Endothelial cell of umbilical vein (primary cell): Measurements from ENCODE around the gene FAM227B. TPM values are rescaled to one million over a fixed set of nuclear protein-coding genes. Genes with fewer than 3 reads are reported as not detected.
"Not testable (repeated sequence)": the region's sequence is repeated elsewhere in the genome, so short reads cannot be mapped to it uniquely, and the experiment has no call there.

Experiments
- BruUV-seq: library from RNA; stranded (reverse); fragments of 400-500 nt; replicated peaks from 2 replicates; lab custom pipeline; 2021; lab: Mats Ljungman, UMichigan
- CTCF ChIA-PET: fragments of 300-600, 350-600 bp; sonication (Branson Sonifier 250); formaldehyde crosslinking; loops from one replicate; lab custom pipeline; 2021; ENCODE audit warnings: antibody characterized with exemption, inconsistent platforms; lab: Charles Lee
- POLR2A ChIA-PET: fragments of 300-600, 350-600 bp; sonication (Branson Sonifier 250); formaldehyde crosslinking; loops from one replicate; lab custom pipeline; 2021; ENCODE audit warnings: antibody characterized with exemption, inconsistent platforms; lab: Charles Lee
- DNase-seq: peaks from one replicate; pipeline ENCODE4 v3.0.0-alpha.2; 2011; ENCODE audit warnings: low read depth, low spot score
- FAIRE-seq: peaks from 2 replicates; lab custom pipeline; 2011; peaks lifted over from hg19 to GRCh38; lab: Jason Lieb, UNC
- H2AFZ ChIP-seq: 2 replicates; pipeline ENCODE4 v1.6.0; 2012; ENCODE audit warnings: low read depth, low read length, control low read depth, inconsistent platforms
- H3K27ac ChIP-seq: 2 replicates; pipeline ENCODE4 v1.5.1; 2011; ENCODE audit warnings: low read depth, mild to moderate bottlenecking, control low read depth, low read length, moderate library complexity; ENCODE audit not compliant: insufficient read depth
- H3K27me3 ChIP-seq, 2 experiments: 2 replicates each; pipeline versions ENCODE4 v1.6.0 to v1.6.1; 2011; ENCODE audit warnings: low read length in 2 of 2, mixed read lengths in 1 of 2; ENCODE audit not compliant: control insufficient read depth in 2 of 2, insufficient read depth in 2 of 2
- H3K36me3 ChIP-seq, 2 experiments: 2 replicates in 1 of 2; 3 replicates in 1 of 2; pipeline ENCODE4 v1.5.1; 2011; ENCODE audit warnings: low read length in 2 of 2, mild to moderate bottlenecking in 1 of 2, moderate library complexity in 1 of 2; ENCODE audit not compliant: control insufficient read depth in 2 of 2, insufficient read depth in 2 of 2; ENCODE audit errors: extremely low read depth in 1 of 2
- H3K4me1 ChIP-seq: 3 replicates; pipeline ENCODE4 v1.5.1; 2011; ENCODE audit warnings: mild to moderate bottlenecking, low read length; ENCODE audit not compliant: control insufficient read depth, insufficient read depth; ENCODE audit errors: extremely low read depth
- H3K4me2 ChIP-seq: 2 replicates; pipeline ENCODE4 v1.6.1; 2011; ENCODE audit warnings: low read length, control low read depth, mixed read lengths; ENCODE audit not compliant: insufficient read depth
- H3K4me3 ChIP-seq, 3 experiments: fragments of 200-600 bp in 1 of 3; sonication (generic), shearing (Covaris generic) in 1 of 3; replicated peaks in 1 of 3; 2 replicates each; pipeline ENCODE4 v1.5.1; 2011 to 2016; ENCODE audit warnings: control low read depth in 3 of 3, low read length in 3 of 3, mild to moderate bottlenecking in 2 of 3, inconsistent platforms in 1 of 3, low read depth in 1 of 3, moderate library complexity in 1 of 3; ENCODE audit not compliant: insufficient read depth in 1 of 3
- H3K79me2 ChIP-seq: 2 replicates; pipeline ENCODE4 v1.6.0; 2012; ENCODE audit warnings: low read length, inconsistent platforms; ENCODE audit not compliant: control insufficient read depth, insufficient read depth
- H3K9ac ChIP-seq: replicated peaks from 2 replicates; pipeline ENCODE3; 2011; ENCODE audit warnings: low read length, control low read depth; ENCODE audit not compliant: insufficient read depth; ENCODE audit errors: extremely low read depth
- H3K9me1 ChIP-seq: replicated peaks from 3 replicates; pipeline ENCODE4 v1.6.0; 2011; ENCODE audit warnings: mild to moderate bottlenecking, low read length; ENCODE audit not compliant: control insufficient read depth, insufficient read depth; ENCODE audit errors: extremely low read depth
- H3K9me3 ChIP-seq: replicated peaks from 2 replicates; pipeline ENCODE4 v1.5.1; 2012; ENCODE audit warnings: low read length, inconsistent platforms; ENCODE audit not compliant: control insufficient read depth, insufficient read depth
- H4K20me1 ChIP-seq: replicated peaks from 2 replicates; pipeline ENCODE3; 2011; ENCODE audit warnings: mild to moderate bottlenecking, low read length; ENCODE audit not compliant: control insufficient read depth, insufficient read depth; ENCODE audit errors: extremely low read depth
- dilution Hi-C: fragments of 300-500 bp; cut with MboI; formaldehyde crosslinking; loops from one replicate; pipeline ENCODE4 v1.15.0; 2019; ENCODE audit warnings: low sequenced_read_pairs; ENCODE audit not compliant: extremely low pct_ligation_motif_present
- intact Hi-C: fragments of 100-400 bp; cut with micrococcal nuclease; formaldehyde crosslinking; loops from one replicate; pipeline ENCODE4 v1.10.0; 2022
- polyA plus RNA-seq, 4 experiments: library from polyadenylated mRNA; depleted of rRNA in 3 of 4; stranded (reverse) in 3 of 4; unstranded in 1 of 4; fragments of >200 nt; gene quantifications; 2 replicates each; pipeline versions ENCODE4 v1.2.1 to v1.2.3, GENCODE V29; 2011 to 2012; ENCODE audit warnings: missing spikeins in 1 of 4
- total RNA-seq: library from RNA; stranded (reverse); gene quantifications from 2 replicates; pipeline ENCODE4 v1.2.3, GENCODE V29; 2021
- TF ChIP-seq, protein P1 (sequence below), 2 donors: IDR thresholded peaks; 1 replicate in 1 of 2; 2 replicates in 1 of 2; pipeline ENCODE4 v1.5.1; 2011; ENCODE audit warnings: low read length in 2 of 2, mild to moderate bottlenecking in 2 of 2, moderate library complexity in 2 of 2, control low read depth in 1 of 2, inconsistent platforms in 1 of 2, low read depth in 1 of 2; ENCODE audit not compliant: insufficient read depth in 1 of 2; ENCODE audit errors: extremely low read depth in 1 of 2

Gene FAM227B
- total and polyA plus RNA-seq, 2 donors (not counting 3 experiments of a cell fraction or from before 2014, with no cell fraction given): 1.5 to 1.8 TPM

DNA sequence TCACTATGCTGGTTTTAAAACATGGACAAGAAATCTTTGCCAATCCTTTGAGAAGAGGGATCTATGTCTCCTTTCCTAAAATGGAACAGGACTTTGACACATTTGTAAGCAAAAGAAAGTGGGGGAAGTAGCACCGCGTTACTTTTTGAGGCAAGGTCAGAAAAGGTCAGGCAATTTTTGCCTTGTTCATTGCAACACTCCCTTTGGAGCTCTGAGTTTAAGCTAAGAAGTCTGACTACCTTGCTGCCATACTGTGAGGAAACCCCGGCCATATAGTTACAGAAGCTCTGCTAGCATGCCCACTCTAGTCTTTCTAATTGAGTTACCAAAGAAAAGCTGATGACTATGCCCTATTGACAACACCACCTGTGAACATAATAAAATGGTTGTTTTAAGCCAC is 1.4 kb downstream of the FAM227B start:
- ChIA-PET CTCF (interaction anchor here (1.3 kb wide), 1 partner anchor 147 kb away, joined by 3 read pairs; no protein-coding TSS in a partner anchor), POLR2A (no interaction called here)
- Histone ChIP-seq H3K4me3 (no peak overlapping the region), H3K9me1 (no peaks in the 10 kb centered on the region), H4K20me1 (no peaks in the 10 kb centered on the region), H3K27ac (no peak overlapping the region), H2AFZ (no peak overlapping the region), H3K4me2 (no peak overlapping the region), H3K9ac (no peak overlapping the region), H3K9me3 (no peaks in the 10 kb centered on the region), H3K36me3 (no peaks in the 10 kb centered on the region), H3K27me3 (no peaks in the 10 kb centered on the region), H3K4me1 (peaks cover 11% of the 10 kb centered on the region), H3K79me2 (peaks cover 25% of the 10 kb centered on the region)
- dilution Hi-C loops (no loop called here), intact Hi-C loops (no loop called here)
- TF ChIP-seq, protein P1, sequence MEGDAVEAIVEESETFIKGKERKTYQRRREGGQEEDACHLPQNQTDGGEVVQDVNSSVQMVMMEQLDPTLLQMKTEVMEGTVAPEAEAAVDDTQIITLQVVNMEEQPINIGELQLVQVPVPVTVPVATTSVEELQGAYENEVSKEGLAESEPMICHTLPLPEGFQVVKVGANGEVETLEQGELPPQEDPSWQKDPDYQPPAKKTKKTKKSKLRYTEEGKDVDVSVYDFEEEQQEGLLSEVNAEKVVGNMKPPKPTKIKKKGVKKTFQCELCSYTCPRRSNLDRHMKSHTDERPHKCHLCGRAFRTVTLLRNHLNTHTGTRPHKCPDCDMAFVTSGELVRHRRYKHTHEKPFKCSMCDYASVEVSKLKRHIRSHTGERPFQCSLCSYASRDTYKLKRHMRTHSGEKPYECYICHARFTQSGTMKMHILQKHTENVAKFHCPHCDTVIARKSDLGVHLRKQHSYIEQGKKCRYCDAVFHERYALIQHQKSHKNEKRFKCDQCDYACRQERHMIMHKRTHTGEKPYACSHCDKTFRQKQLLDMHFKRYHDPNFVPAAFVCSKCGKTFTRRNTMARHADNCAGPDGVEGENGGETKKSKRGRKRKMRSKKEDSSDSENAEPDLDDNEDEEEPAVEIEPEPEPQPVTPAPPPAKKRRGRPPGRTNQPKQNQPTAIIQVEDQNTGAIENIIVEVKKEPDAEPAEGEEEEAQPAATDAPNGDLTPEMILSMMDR (IDR thresholded peaks at IDR 0.05; ENCODE audit: extremely low read depth in 1 of 2, insufficient read depth in 1 of 2, low read depth in 1 of 2, low read length in 2 of 2): no peak
- BruUV-seq: no TSS peak
- FAIRE-seq (no peak), DNase-seq (no peak)

DNA sequence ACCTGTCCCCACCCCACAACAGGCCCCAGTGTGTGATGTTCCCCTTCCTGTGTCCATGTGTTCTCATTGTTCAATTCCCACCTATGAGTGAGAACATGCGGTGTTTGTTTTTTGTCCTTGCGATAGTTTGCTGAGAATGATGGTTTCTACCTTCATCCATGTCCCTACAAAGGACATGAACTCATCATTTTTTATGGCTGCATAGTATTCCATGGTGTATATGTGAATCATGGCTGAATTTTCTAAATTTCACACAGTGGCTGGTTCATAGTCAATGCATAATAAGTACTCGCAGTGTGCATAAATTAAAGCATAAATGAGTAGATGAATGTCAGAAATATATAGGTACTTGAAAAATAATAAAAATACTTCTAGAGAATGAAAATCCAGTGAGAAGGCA is 8.4 kb downstream of the FAM227B start:
- H3K27ac ChIP-seq, H3K9me3 ChIP-seq, CTCF ChIA-PET, H3K9ac ChIP-seq, H3K4me3 ChIP-seq, H2AFZ ChIP-seq, H3K9me1 ChIP-seq, H3K79me2 ChIP-seq, H3K27me3 ChIP-seq, BruUV-seq, DNase-seq, H3K4me1 ChIP-seq, FAIRE-seq, H4K20me1 ChIP-seq, POLR2A ChIA-PET, H3K36me3 ChIP-seq, H3K4me2 ChIP-seq, dilution Hi-C loops: not testable (repeated sequence)
- intact Hi-C loops: loop anchor here (5.0 kb wide), 1 partner anchor 360 kb away; no protein-coding TSS in a partner anchor
